Right atrium auricular region (tissue), 2 donors: Measurements from ENCODE around the gene ZNF770. TPM values are rescaled to one million over a fixed set of nuclear protein-coding genes. Genes with fewer than 3 reads are reported as not detected.

Experiments used
- DNase-seq: peaks from one replicate; pipeline ENCODE4 v3.0.0-alpha.2; 2019; ENCODE audit warnings: low spot score
- H3K27ac ChIP-seq, 2 donors: fragments of 200-600 bp; sonication (generic); 1 replicate in 1 of 2; 2 replicates in 1 of 2; pipeline ENCODE4 v1.5.1; 2016 to 2019
- H3K27me3 ChIP-seq, 2 donors: fragments of 200-600 bp; sonication (generic); one replicate each; pipeline versions ENCODE4 v1.5.1 to v1.6.0; 2017 to 2019
- H3K36me3 ChIP-seq: fragments of 200-600 bp; sonication (generic); one replicate; pipeline ENCODE4 v1.5.1; 2016
- H3K4me1 ChIP-seq, 2 donors: fragments of 200-600 bp; sonication (generic); one replicate each; pipeline versions ENCODE4 v1.5.1 to v1.6.0; 2017 to 2019
- H3K4me3 ChIP-seq, 2 donors: fragments of 200-600 bp; sonication (generic); 1 replicate in 1 of 2; 2 replicates in 1 of 2; pipeline ENCODE4 v1.5.1; 2017 to 2019; ENCODE audit warnings: mild to moderate bottlenecking in 1 of 2, moderate library complexity in 1 of 2
- H3K9me3 ChIP-seq, 2 donors: fragments of 200-600 bp; sonication (generic); one replicate each; pipeline ENCODE4 v1.5.1; 2019
- total RNA-seq, 2 donors: library from RNA; depleted of rRNA; stranded (reverse); fragments of >200 nt; gene quantifications; one replicate each; pipeline ENCODE4 v1.1.0, GENCODE V29; 2016
- TF ChIP-seq, protein P1 (sequence below), 2 donors: fragments of 200-600 bp; sonication (generic); IDR thresholded peaks; one replicate each; pipeline ENCODE4 v1.5.1; 2019; ENCODE audit warnings: antibody characterized with exemption in 2 of 2

ZNF770 gene
- total RNA-seq, 2 donors from 2014 or later, result 17.6 to 35.4 TPM

DNA sequence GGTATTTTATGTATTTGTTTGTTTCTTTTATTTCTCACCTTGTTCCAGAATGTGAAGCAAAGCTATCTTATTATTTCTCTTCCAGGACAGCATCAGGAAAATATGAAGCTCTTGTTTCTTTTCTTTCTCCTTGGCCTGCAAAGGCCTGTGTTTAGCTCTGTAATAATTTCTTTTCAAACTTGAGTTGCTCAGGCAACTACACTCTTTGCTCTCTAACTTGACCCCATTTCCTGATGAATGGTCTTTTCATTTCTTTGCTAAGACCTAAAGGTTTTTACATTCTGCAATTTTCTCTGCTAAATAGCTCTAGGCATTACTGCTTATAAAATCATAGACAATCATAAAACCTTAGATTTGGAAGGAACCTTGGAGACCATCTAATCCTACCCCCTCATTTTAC is 26.2 kb upstream of the ZNF770 start:
- Histone ChIP-seq H3K9me3 (no peaks in the 10 kb centered on the region), H3K4me3 (no peak overlapping the region), H3K27me3 (no peaks in the 10 kb centered on the region), H3K27ac (no peak overlapping the region), H3K4me1 (no peaks in the 10 kb centered on the region), H3K36me3 (no peaks in the 10 kb centered on the region)
- TF ChIP-seq, protein P1, sequence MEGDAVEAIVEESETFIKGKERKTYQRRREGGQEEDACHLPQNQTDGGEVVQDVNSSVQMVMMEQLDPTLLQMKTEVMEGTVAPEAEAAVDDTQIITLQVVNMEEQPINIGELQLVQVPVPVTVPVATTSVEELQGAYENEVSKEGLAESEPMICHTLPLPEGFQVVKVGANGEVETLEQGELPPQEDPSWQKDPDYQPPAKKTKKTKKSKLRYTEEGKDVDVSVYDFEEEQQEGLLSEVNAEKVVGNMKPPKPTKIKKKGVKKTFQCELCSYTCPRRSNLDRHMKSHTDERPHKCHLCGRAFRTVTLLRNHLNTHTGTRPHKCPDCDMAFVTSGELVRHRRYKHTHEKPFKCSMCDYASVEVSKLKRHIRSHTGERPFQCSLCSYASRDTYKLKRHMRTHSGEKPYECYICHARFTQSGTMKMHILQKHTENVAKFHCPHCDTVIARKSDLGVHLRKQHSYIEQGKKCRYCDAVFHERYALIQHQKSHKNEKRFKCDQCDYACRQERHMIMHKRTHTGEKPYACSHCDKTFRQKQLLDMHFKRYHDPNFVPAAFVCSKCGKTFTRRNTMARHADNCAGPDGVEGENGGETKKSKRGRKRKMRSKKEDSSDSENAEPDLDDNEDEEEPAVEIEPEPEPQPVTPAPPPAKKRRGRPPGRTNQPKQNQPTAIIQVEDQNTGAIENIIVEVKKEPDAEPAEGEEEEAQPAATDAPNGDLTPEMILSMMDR (IDR thresholded peaks at IDR 0.05), result no peak
- no peak for DNase-seq

DNA sequence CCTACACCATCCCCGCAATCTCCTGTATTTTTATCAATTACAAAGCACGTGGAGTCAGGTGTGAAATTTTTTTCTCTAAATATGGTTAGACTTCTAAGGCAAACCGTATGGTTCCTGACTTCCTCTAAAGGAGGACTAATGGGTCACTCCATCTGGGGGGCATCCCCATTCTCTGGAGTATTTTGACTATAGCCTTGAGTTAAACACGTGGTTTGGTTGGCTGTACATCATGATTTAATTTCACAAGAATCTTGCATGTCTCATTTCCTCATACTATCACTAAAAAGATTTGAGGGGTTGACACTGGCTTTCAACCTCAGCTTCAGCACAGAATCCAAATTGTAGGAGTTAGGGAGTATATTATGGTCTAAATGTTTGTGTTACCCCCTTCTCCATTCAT is 25.3 kb upstream of the ZNF770 start:
- Histone ChIP-seq H3K4me1 (no peaks in the 10 kb centered on the region), H3K9me3 (no peaks in the 10 kb centered on the region), H3K27ac (no peak overlapping the region), H3K27me3 (no peaks in the 10 kb centered on the region), H3K36me3 (no peaks in the 10 kb centered on the region), H3K4me3 (no peak overlapping the region)
- TF ChIP-seq, protein P1 (IDR thresholded peaks at IDR 0.05), result no peak
- DNase-seq, result no peak

DNA sequence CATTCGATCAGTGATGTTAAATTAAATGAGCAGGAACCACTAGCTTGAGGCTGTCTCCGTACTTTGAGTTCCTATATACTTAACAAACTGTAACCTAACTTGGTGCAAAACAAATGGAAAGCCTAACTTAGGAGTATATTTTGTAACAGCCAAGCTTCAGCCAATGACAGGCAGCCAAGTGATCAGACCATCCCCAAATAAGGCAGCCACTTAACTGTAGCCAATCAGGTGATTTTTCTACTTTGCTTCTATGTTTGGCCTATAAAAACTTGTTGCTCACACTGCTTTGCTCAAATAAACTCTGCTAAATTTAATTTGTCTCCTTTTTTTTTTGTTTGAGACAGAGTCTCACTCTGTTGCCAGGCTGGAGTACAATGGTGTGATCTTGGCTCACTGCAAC is 19.3 kb upstream of the ZNF770 start:
- no peaks in the 10 kb centered on the region for H3K9me3 ChIP-seq
- H3K27ac ChIP-seq, result no peak overlapping the region
- H3K36me3 ChIP-seq, result no peaks in the 10 kb centered on the region
- no peak for DNase-seq
- H3K27me3 ChIP-seq, result no peaks in the 10 kb centered on the region
- TF ChIP-seq, protein P1 (IDR thresholded peaks at IDR 0.05), result no peak
- H3K4me3 ChIP-seq, result no peak overlapping the region
- H3K4me1 ChIP-seq, result peaks cover 0 to 4% of the 10 kb centered on the region in 2 donors

DNA sequence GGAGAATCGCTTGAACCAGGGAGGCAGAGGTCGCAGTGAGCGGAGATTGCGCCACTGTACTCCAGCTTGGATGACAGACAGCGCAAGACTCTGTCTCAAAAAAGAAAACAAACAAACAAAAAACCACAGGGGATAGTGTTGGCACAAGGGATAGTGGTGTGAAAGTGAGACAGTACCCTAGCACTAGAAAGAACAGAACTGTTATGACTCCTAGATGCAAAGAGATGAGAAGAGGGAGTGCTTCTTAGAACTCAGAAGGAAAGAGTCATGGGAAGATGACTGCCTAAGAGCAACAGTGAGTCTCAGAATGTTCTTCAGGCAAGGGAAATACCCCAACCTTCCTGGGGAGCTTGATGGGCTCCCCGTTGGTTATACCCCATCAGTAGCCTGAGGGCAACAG is 17.8 kb upstream of the ZNF770 start:
- H3K4me1 ChIP-seq, result peaks cover 0 to 4% of the 10 kb centered on the region in 2 donors
- TF ChIP-seq, protein P1 (IDR thresholded peaks at IDR 0.05), result no peak
- DNase-seq, result no peak

DNA sequence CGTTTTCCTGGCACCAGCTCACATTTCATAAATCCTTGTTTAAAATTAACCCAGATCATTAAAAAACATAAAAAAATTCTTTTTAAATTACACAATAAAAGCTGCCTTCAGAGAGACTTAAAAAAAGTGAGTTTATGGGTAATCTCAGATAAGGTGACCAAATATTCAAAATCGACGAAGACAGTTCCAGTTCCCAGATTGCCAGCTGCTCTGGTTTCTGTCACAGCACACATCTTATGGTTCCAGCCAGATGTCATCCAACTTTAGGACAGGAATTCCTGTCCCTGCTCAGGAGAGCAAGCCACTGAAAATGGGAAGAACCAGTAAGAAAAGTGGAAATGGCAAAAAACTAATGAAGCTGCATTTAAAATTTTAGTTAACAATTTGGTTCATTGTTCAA is 15.8 kb upstream of the ZNF770 start:
- peaks cover 0 to 4% of the 10 kb centered on the region in 2 donors for H3K4me1 ChIP-seq
- H3K9me3 ChIP-seq, result no peaks in the 10 kb centered on the region
- H3K36me3 ChIP-seq, result no peaks in the 10 kb centered on the region
- no peak for DNase-seq
- no peaks in the 10 kb centered on the region for H3K27me3 ChIP-seq
- peak overlapping the region in 1 of 2 donors; percentile 56 for H3K27ac ChIP-seq
- TF ChIP-seq, protein P1 (IDR thresholded peaks at IDR 0.05), result no peak
- no peak overlapping the region for H3K4me3 ChIP-seq

More for the DNA sequence above, 17.8 kb upstream of the ZNF770 start:
- no peaks in the 10 kb centered on the region for H3K9me3 ChIP-seq
- no peaks in the 10 kb centered on the region for H3K36me3 ChIP-seq
- no peaks in the 10 kb centered on the region for H3K27me3 ChIP-seq
- H3K4me3 ChIP-seq, result no peak overlapping the region
- H3K27ac ChIP-seq, result no peak overlapping the region

DNA sequence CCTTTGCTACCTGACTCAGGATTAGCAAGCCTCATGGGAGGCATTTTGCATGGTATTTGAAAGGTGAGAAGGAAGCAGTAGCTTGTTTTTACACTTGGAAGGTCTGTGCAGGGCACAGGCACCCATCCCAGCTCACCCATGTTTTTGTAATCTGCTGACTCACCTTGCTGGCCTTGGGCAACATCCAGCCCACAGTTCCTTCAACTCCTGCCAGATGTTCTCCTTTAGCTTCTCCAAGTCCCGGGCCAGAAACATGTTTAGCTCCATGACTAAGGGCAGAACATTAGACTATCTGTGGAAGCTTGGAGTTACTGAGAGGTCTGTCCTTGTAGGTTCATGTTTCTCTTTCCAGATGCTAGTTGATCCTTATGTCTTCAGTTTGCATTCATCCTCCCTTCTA is 12.4 kb upstream of the ZNF770 start:
- Histone ChIP-seq H3K4me3 (no peak overlapping the region), H3K27me3 (no peaks in the 10 kb centered on the region)
- no peak for DNase-seq

More for the DNA sequence above, 12.4 kb upstream of the ZNF770 start:
- Histone ChIP-seq H3K36me3 (no peaks in the 10 kb centered on the region), H3K4me1 (peaks cover 0 to 4% of the 10 kb centered on the region in 2 donors), H3K9me3 (no peaks in the 10 kb centered on the region), H3K27ac (no peak overlapping the region)
- TF ChIP-seq, protein P1 (IDR thresholded peaks at IDR 0.05), result no peak
